SK-N-SH (cell line): ENCODE data around the gene PIAS4. TPM values are rescaled to one million over a fixed set of nuclear protein-coding genes. Genes with fewer than 3 reads are reported as not detected.

ENCODE experiments used
- CTCF ChIA-PET: fragments of 300-600, 350-600 bp; formaldehyde crosslinking; extraction: SDS; loops from one replicate; lab custom pipeline; 2021; lab: Yijun Ruan, JAX
- POLR2A ChIA-PET: fragments of 350-600 bp; sonication (Branson Sonifier 250); formaldehyde crosslinking; extraction: SDS; loops from one replicate; lab custom pipeline; 2020; ENCODE audit warnings: antibody characterized with exemption, inconsistent platforms; lab: Yijun Ruan, JAX
- DNase-seq: peaks from one replicate; pipeline ENCODE4 v3.0.0; 2012
- H2AFZ ChIP-seq: fragments of 200-600 bp; sonication (generic); 2 replicates; pipeline ENCODE4 v1.8.1; 2016; ENCODE audit warnings: antibody characterized with exemption, mild to moderate bottlenecking, low read depth
- H3F3A ChIP-seq: fragments of 200-600 bp; sonication (generic); replicated peaks from 2 replicates; pipeline ENCODE3; 2016; ENCODE audit warnings: antibody characterized with exemption, mild to moderate bottlenecking; ENCODE audit not compliant: insufficient read depth
- H3K27ac ChIP-seq, 2 experiments: fragments of 200-500 bp in 1 of 2; fragments of 200-600 bp in 1 of 2; sonication (Bioruptor generic) in 1 of 2; sonication (generic), shearing (Covaris generic) in 1 of 2; 2 replicates each; pipeline versions ENCODE4 v1.5.1 to v1.6.1; 2014 to 2016; ENCODE audit warnings: low read depth in 2 of 2, inconsistent platforms in 1 of 2, low read length in 1 of 2, mild to moderate bottlenecking in 1 of 2, mixed read lengths in 1 of 2
- H3K27me3 ChIP-seq: fragments of 200-600 bp; sonication (generic), shearing (Covaris generic); 2 replicates; pipeline ENCODE4 v1.6.1; 2016; ENCODE audit warnings: mixed run types; ENCODE audit not compliant: insufficient read depth
- H3K36me3 ChIP-seq, 2 experiments: fragments of 200-500 bp in 1 of 2; fragments of 200-600 bp in 1 of 2; sonication (Bioruptor generic) in 1 of 2; sonication (generic) in 1 of 2; replicated peaks in 1 of 2; 2 replicates each; pipeline versions ENCODE3 to v1.5.1; 2014 to 2016; ENCODE audit warnings: low read length in 1 of 2, mild to moderate bottlenecking in 1 of 2; ENCODE audit not compliant: insufficient read depth in 2 of 2, control insufficient read depth in 1 of 2
- H3K4me1 ChIP-seq, 2 experiments: fragments of 200-500 bp in 1 of 2; fragments of 200-600 bp in 1 of 2; sonication (Bioruptor generic) in 1 of 2; sonication (generic), shearing (Covaris generic) in 1 of 2; 2 replicates each; pipeline versions ENCODE4 v1.5.1 to v1.6.1; 2014 to 2016; ENCODE audit warnings: low read depth in 1 of 2, low read length in 1 of 2, mixed run types in 1 of 2; ENCODE audit not compliant: insufficient read depth in 2 of 2, control insufficient read depth in 1 of 2
- H3K4me2 ChIP-seq: fragments of 200-600 bp; sonication (generic), shearing (Covaris generic); 2 replicates; pipeline ENCODE4 v1.6.1; 2017; ENCODE audit warnings: mixed run types
- H3K4me3 ChIP-seq, 2 experiments: fragments of 200-500 bp in 1 of 2; fragments of 200-600 bp in 1 of 2; sonication (Bioruptor generic) in 1 of 2; sonication (generic), shearing (Covaris generic) in 1 of 2; 2 replicates each; pipeline versions ENCODE4 v1.5.1 to v1.8.1; 2014 to 2016; ENCODE audit warnings: low read depth in 2 of 2, inconsistent platforms in 1 of 2, low read length in 1 of 2, mild to moderate bottlenecking in 1 of 2, mixed read lengths in 1 of 2, moderate library complexity in 1 of 2
- H3K79me2 ChIP-seq: fragments of 200-600 bp; sonication (generic); 2 replicates; pipeline ENCODE4 v1.8.1; 2017; ENCODE audit warnings: mild to moderate bottlenecking; ENCODE audit not compliant: insufficient read depth
- H3K9ac ChIP-seq: fragments of 200-600 bp; sonication (generic); 2 replicates; pipeline ENCODE4 v1.6.1; 2017; ENCODE audit warnings: mixed run types
- H3K9me2 ChIP-seq: fragments of 200-600 bp; sonication (generic); 2 replicates; pipeline ENCODE4 v1.6.1; 2017; ENCODE audit warnings: mixed run types
- H3K9me3 ChIP-seq: fragments of 200-600 bp; sonication (generic); 2 replicates; pipeline ENCODE4 v1.6.1; 2017; ENCODE audit warnings: mixed run types, mild to moderate bottlenecking, moderate library complexity
- H4K20me1 ChIP-seq: fragments of 200-600 bp; sonication (generic); 2 replicates; pipeline ENCODE4 v1.6.1; 2017; ENCODE audit warnings: mild to moderate bottlenecking, mixed run types; ENCODE audit not compliant: insufficient read depth
- EZH2phosphoT487 ChIP-seq: fragments of 200-600 bp; sonication (generic); IDR thresholded peaks from 2 replicates; pipeline ENCODE4 v1.6.1; 2017; ENCODE audit warnings: low read depth, mixed run types, mild to moderate bottlenecking, antibody characterized with exemption, moderate library complexity, borderline replicate concordance
- FOSL2 ChIP-seq: IDR thresholded peaks from 2 replicates; pipeline ENCODE4 v1.4.0; 2012; ENCODE audit warnings: low read depth, mild to moderate bottlenecking, moderate library complexity, borderline replicate concordance
- FOXJ3 ChIP-seq: sonication (generic); formaldehyde crosslinking; IDR thresholded peaks from 2 replicates; pipeline ENCODE4 v1.5.1; 2020; ENCODE audit warnings: mild to moderate bottlenecking, missing genetic modification reagents
- GABPA ChIP-seq: IDR thresholded peaks from 2 replicates; pipeline ENCODE4 v1.4.0; 2012; ENCODE audit warnings: low read depth, mild to moderate bottlenecking
- IRF3 ChIP-seq: fragments of 150-350 bp; IDR thresholded peaks from 2 replicates; pipeline ENCODE4 v1.6.1; 2016; ENCODE audit warnings: mild to moderate bottlenecking, low read depth, low read length
- JUND ChIP-seq: IDR thresholded peaks from 2 replicates; pipeline ENCODE4 v1.4.0; 2012
- MAX ChIP-seq: IDR thresholded peaks from 2 replicates; pipeline ENCODE4 v1.4.0; 2012; ENCODE audit warnings: low read depth
- NRF1 ChIP-seq: IDR thresholded peaks from 2 replicates; pipeline ENCODE4 v1.6.1; 2012; ENCODE audit warnings: low read depth, mild to moderate bottlenecking, low read length
- PBX3 ChIP-seq: IDR thresholded peaks from 2 replicates; pipeline ENCODE4; 2012
- POLR2AphosphoS5 ChIP-seq: IDR thresholded peaks from 2 replicates; pipeline ENCODE4 v1.6.1; 2012; ENCODE audit warnings: low read depth, low read length
- RXRA ChIP-seq: IDR thresholded peaks from 2 replicates; pipeline ENCODE4 v1.4.0; 2012; ENCODE audit warnings: low read depth, mild to moderate bottlenecking, borderline replicate concordance
- SMC3 ChIP-seq: IDR thresholded peaks from 2 replicates; pipeline ENCODE4 v1.6.1; 2012; ENCODE audit warnings: low read depth, low read length, improper control_type of control experiment
- TCF12 ChIP-seq: IDR thresholded peaks from 2 replicates; pipeline ENCODE4 v1.4.0; 2012
- TEAD4 ChIP-seq: IDR thresholded peaks from 2 replicates; pipeline ENCODE4 v1.4.0; 2012; ENCODE audit warnings: mild to moderate bottlenecking, borderline replicate concordance; ENCODE audit not compliant: insufficient read depth
- USF2 ChIP-seq: fragments of 150-350 bp; IDR thresholded peaks from 2 replicates; pipeline ENCODE4 v1.6.1; 2017; ENCODE audit warnings: antibody characterized with exemption, low read length, low read depth, borderline replicate concordance
- WGBS: methylation state at CpG from one replicate; pipeline ENCODE4 v1.1.6; 2017; ENCODE audit warnings: low lambda C conversion rate; 5-methylcytosine and 5-hydroxymethylcytosine counted together
- polyA plus RNA-seq, 3 experiments: library from polyadenylated mRNA; depleted of rRNA; stranded (reverse); fragments of >200 nt; gene quantifications; 2 replicates each; pipeline ENCODE4 v1.2.3, GENCODE V29; 2012
- TF ChIP-seq, protein P1 (sequence below): IDR thresholded peaks from 2 replicates; pipeline ENCODE4 v1.6.1; 2012; ENCODE audit warnings: mild to moderate bottlenecking, low read depth, low read length, moderate library complexity

Gene PIAS4
- polyA plus RNA-seq, 1 of the 3 experiments (the other 2 are of a cell fraction): 14.1 TPM

DNA sequence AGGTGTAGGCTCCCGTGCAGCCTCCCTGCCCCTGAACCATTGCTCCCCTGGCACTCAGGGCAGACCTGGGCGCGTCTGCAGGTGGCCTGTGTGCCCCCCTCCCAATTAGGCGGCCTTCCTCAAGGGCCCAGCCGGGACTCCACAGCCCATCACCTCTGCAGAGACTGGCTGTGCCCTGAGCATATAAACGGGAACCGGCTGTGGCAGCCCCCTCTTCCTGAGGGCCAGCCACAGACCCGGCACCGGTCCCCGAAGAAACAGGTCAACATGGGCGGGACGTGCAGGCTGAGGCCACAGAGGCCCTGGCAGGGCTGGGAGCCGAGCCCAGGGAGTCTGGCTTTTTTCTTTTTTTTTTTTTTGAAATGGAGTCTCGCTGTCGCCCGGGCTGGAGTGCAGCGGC lies 12.0 kb downstream of the PIAS4 start:
- Histone ChIP-seq H3K9ac (no peak overlapping the region), H3K4me2 (no peak overlapping the region), H3K79me2 (peaks cover 79% of the 10 kb centered on the region), H3K36me3 (peaks cover 0 to 15% of the 10 kb centered on the region in 2 experiments), H3K27ac (no peak overlapping the region), H3F3A (no peaks in the 10 kb centered on the region), H4K20me1 (peaks cover 49% of the 10 kb centered on the region), H3K27me3 (no peaks in the 10 kb centered on the region), H3K4me3 (no peak overlapping the region), H3K9me3 (no peaks in the 10 kb centered on the region), H3K4me1 (peaks cover 0 to 20% of the 10 kb centered on the region in 2 experiments; a peak in 1 of 4 replicates), H2AFZ (no peak overlapping the region), H3K9me2 (no peaks in the 10 kb centered on the region)
- WGBS: 86% methylated on average over 10 of the region's 17 CpGs
- no peak for DNase-seq
- POLR2A ChIA-PET: no interaction called here
- TF ChIP-seq USF2: no peak
- TF ChIP-seq PBX3: no peak
- TF ChIP-seq SMC3: no peak
- no peak for TF ChIP-seq JUND
- TF ChIP-seq GABPA: no peak
- no peak for TF ChIP-seq MAX
- no peak for TF ChIP-seq FOXJ3 (CRISPR knock-in tag)
- no peak for TF ChIP-seq EZH2phosphoT487
- TF ChIP-seq RXRA: no peak
- TF ChIP-seq IRF3: no peak
- TF ChIP-seq, protein P1, sequence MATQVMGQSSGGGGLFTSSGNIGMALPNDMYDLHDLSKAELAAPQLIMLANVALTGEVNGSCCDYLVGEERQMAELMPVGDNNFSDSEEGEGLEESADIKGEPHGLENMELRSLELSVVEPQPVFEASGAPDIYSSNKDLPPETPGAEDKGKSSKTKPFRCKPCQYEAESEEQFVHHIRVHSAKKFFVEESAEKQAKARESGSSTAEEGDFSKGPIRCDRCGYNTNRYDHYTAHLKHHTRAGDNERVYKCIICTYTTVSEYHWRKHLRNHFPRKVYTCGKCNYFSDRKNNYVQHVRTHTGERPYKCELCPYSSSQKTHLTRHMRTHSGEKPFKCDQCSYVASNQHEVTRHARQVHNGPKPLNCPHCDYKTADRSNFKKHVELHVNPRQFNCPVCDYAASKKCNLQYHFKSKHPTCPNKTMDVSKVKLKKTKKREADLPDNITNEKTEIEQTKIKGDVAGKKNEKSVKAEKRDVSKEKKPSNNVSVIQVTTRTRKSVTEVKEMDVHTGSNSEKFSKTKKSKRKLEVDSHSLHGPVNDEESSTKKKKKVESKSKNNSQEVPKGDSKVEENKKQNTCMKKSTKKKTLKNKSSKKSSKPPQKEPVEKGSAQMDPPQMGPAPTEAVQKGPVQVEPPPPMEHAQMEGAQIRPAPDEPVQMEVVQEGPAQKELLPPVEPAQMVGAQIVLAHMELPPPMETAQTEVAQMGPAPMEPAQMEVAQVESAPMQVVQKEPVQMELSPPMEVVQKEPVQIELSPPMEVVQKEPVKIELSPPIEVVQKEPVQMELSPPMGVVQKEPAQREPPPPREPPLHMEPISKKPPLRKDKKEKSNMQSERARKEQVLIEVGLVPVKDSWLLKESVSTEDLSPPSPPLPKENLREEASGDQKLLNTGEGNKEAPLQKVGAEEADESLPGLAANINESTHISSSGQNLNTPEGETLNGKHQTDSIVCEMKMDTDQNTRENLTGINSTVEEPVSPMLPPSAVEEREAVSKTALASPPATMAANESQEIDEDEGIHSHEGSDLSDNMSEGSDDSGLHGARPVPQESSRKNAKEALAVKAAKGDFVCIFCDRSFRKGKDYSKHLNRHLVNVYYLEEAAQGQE: no peak
- TF ChIP-seq TCF12: no peak
- TF ChIP-seq POLR2AphosphoS5: no peak
- no peak for TF ChIP-seq TEAD4
- TF ChIP-seq NRF1: no peak
- TF ChIP-seq FOSL2: no peak
- CTCF ChIA-PET: interaction anchor here (0.7 kb wide), 1 partner anchor 33 kb away, joined by 3 read pairs; no protein-coding TSS in a partner anchor
